Colonic mucosa (tissue), 4 donors: ENCODE measurements around the gene ARID4B. TPM values are rescaled to one million over a fixed set of nuclear protein-coding genes. Genes with fewer than 3 reads are reported as not detected.

Experiments used
- DNase-seq: peaks from one replicate; pipeline ENCODE4 v3.0.0-alpha.2; 2020
- H3K27ac ChIP-seq: fragments of 200-600 bp; one replicate; pipeline ENCODE4 v1.8.0; 2021
- H3K27me3 ChIP-seq: fragments of 200-600 bp; one replicate; pipeline ENCODE4 v1.8.0; 2021
- H3K36me3 ChIP-seq: fragments of 200-600 bp; one replicate; pipeline ENCODE4 v1.8.0; 2021
- H3K4me1 ChIP-seq: fragments of 200-600 bp; one replicate; pipeline ENCODE4 v1.8.0; 2021; ENCODE audit warnings: mild to moderate bottlenecking
- H3K4me3 ChIP-seq: fragments of 200-600 bp; one replicate; pipeline ENCODE4 v1.8.0; 2021
- H3K9ac ChIP-seq, 2 donors: one replicate each; pipeline ENCODE4 v1.7.0; 2013; ENCODE audit warnings: control low read depth in 2 of 2, low read depth in 2 of 2, low read length in 2 of 2
- H3K9me3 ChIP-seq: fragments of 200-600 bp; one replicate; pipeline ENCODE4 v1.8.0; 2021
- intact Hi-C: fragments of 100-400 bp; cut with DNase I; formaldehyde crosslinking; loops from one replicate; pipeline ENCODE4 v1.14.1; 2022
- total RNA-seq, 2 donors: library from RNA; stranded (reverse); fragmentation: NEBNext Ultra II Directional in 1 of 2; extraction: Animal tissue kit (Norgen Biotek cat#: 25700) in 1 of 2; gene quantifications; one replicate each; pipeline ENCODE4 v1.2.1, GENCODE V29; 2021
- TF ChIP-seq, protein P1 (sequence below): fragments of 200-600 bp; IDR thresholded peaks from one replicate; pipeline ENCODE4 v1.8.0; 2022; ENCODE audit warnings: antibody characterized with exemption, mild to moderate bottlenecking
- donor health status: healthy.
- donor health status: DM: no; HTN: no; CAD: no.
- donor health status: DM: no; HTN: no; CAD: no.

ARID4B gene
- total RNA-seq, 2 donors from 2014 or later: 27.0 to 31.0 TPM

DNA sequence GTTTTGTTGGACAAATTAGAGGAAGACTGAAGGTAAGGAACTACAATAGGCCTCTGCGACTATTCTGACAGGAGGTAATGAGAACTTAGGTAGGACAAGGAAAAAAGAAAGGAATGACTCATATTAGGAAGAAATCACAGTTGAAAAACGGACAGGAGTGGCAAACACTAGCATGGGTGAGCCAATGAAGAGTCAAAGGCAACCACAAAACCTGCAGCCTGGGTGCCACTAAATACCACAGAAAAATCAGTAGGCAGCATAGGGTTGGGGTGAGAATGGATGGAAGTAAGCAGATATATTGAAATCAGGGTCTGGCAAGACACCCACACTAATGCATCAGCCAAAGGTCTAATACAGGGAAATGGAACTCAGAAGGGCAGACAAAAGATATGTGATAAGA lies 176.9 kb downstream of the ARID4B start:
- no peak for DNase-seq
- intact Hi-C loops: no loop called here
- Histone ChIP-seq H3K4me1 (no peaks in the 10 kb centered on the region), H3K36me3 (peaks cover 7% of the 10 kb centered on the region), H3K27me3 (no peaks in the 10 kb centered on the region), H3K4me3 (no peak overlapping the region), H3K9me3 (no peaks in the 10 kb centered on the region), H3K9ac (no peak overlapping the region), H3K27ac (no peak overlapping the region)
- TF ChIP-seq, protein P1, sequence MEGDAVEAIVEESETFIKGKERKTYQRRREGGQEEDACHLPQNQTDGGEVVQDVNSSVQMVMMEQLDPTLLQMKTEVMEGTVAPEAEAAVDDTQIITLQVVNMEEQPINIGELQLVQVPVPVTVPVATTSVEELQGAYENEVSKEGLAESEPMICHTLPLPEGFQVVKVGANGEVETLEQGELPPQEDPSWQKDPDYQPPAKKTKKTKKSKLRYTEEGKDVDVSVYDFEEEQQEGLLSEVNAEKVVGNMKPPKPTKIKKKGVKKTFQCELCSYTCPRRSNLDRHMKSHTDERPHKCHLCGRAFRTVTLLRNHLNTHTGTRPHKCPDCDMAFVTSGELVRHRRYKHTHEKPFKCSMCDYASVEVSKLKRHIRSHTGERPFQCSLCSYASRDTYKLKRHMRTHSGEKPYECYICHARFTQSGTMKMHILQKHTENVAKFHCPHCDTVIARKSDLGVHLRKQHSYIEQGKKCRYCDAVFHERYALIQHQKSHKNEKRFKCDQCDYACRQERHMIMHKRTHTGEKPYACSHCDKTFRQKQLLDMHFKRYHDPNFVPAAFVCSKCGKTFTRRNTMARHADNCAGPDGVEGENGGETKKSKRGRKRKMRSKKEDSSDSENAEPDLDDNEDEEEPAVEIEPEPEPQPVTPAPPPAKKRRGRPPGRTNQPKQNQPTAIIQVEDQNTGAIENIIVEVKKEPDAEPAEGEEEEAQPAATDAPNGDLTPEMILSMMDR: no peak

DNA sequence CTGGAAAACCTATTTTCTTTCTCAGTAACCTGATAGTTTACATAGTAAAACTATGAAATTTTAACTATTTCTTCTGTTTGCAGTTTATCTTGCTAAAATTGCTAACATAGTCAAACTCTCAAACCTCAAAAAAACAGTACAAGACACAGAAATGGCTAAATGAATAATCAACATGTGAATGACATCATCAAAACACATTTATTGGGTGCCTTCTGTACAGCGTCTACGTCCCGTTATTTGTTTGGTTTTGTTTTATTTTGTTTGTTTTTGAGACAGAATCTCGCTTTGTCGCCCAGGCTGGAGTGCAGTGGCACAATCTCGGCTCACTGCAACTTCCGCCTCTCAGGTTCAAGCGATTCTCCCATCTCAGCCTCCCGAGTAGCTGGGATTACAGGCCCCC lies 178.2 kb downstream of the ARID4B start:
- Histone ChIP-seq H3K9ac (no peak overlapping the region), H3K4me1 (no peaks in the 10 kb centered on the region), H3K36me3 (peaks cover 7% of the 10 kb centered on the region), H3K27me3 (no peaks in the 10 kb centered on the region), H3K4me3 (no peak overlapping the region), H3K9me3 (no peaks in the 10 kb centered on the region), H3K27ac (no peak overlapping the region)
- intact Hi-C loops: no loop called here
- TF ChIP-seq, protein P1: no peak
- DNase-seq: no peak

DNA sequence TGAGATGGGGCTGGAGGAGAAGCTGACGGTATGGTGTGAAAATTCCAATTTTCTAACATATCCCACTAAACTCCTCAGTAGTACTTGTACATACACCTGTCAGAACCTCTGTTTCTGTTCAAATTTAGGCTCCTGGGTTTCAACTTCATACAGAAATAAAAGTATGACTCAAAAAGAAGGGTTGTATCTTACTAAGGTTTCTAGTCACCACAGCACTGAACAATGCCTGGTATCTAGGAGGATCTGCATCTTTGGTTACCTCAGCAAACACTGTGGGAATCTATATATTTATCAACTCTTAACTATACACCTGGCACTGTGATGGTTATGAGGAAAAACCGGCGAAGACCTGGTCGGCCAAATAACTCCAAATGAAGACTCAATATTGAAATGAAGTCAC lies 180.7 kb downstream of the ARID4B start:
- TF ChIP-seq, protein P1: no peak

DNA sequence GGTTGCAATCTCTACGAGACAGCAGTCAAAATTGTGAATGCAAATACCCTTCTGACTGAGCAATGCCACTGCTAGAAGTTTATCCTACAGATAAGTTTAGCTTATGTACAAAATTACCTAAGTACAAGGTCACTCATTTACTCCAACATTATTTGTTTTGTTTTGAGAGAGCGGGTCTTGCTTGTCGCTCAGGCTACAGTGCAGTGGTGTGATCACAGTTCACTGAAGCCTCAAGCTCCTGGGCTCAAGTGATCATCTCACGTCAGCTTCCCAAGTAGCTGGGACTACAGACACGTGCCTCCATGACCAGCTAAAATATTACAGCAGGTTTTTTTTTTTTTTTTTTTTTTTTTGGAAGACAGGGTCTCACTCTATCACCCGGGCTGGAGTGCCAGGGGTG lies 182.3 kb downstream of the ARID4B start:
- DNase-seq: no peak
- H3K9me3 ChIP-seq: no peaks in the 10 kb centered on the region
- no peak overlapping the region for H3K27ac ChIP-seq
- no peaks in the 10 kb centered on the region for H3K36me3 ChIP-seq
- H3K27me3 ChIP-seq: no peaks in the 10 kb centered on the region
- TF ChIP-seq, protein P1: no peak
- no peak overlapping the region for H3K9ac ChIP-seq
- intact Hi-C loops: no loop called here
- no peaks in the 10 kb centered on the region for H3K4me1 ChIP-seq
- H3K4me3 ChIP-seq: no peak overlapping the region

More for the DNA sequence above, 180.7 kb downstream of the ARID4B start:
- no peaks in the 10 kb centered on the region for H3K36me3 ChIP-seq
- H3K27ac ChIP-seq: no peak overlapping the region
- H3K27me3 ChIP-seq: no peaks in the 10 kb centered on the region
- DNase-seq: no peak
- H3K4me3 ChIP-seq: no peak overlapping the region
- no peaks in the 10 kb centered on the region for H3K4me1 ChIP-seq
- H3K9ac ChIP-seq: no peak overlapping the region
- intact Hi-C loops: no loop called here
- no peaks in the 10 kb centered on the region for H3K9me3 ChIP-seq

DNA sequence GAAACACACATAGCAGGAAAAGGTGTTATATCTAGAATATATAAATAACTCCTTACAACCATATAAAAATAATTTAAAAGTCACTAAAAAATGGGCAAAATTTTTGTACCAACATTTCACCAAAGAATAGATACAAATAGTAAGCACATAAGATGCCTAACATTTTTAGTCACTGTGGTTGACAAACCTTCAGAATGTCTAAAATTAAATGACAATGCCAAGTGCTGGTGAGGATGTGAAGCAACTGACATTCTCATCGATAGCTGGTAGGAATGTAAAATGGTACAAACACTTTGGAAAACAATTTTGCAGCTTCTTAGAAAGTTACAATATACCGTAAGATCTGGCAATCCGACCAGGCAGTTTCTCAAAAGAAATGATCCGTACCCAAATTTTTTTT lies 185.0 kb downstream of the ARID4B start:
- Histone ChIP-seq H3K36me3 (no peaks in the 10 kb centered on the region), H3K27me3 (no peaks in the 10 kb centered on the region), H3K4me1 (no peaks in the 10 kb centered on the region), H3K27ac (no peak overlapping the region), H3K4me3 (no peak overlapping the region), H3K9me3 (no peaks in the 10 kb centered on the region), H3K9ac (no peak overlapping the region)
- no peak for DNase-seq
- intact Hi-C loops: no loop called here
- TF ChIP-seq, protein P1: no peak

DNA sequence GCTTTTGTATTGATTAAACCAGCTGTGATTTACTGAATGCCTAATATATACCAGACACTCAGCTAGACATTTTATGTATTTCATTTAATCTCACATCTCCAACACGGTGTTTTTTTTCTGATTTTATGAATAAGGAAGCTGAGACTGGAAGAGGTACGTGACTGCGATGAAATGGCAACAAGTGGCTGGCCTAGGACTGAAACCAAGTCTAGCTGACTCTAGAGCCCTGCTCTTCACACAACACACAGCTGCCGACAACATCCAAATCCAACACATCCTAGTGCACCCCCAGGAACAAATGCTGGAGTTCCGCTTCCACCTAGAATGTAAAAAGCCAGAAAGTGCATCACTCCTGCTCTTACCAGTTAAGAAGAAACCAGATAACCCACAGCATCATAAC lies 188.7 kb downstream of the ARID4B start:
- H3K27ac ChIP-seq: no peak overlapping the region
- H3K4me1 ChIP-seq: no peaks in the 10 kb centered on the region
- intact Hi-C loops: no loop called here
- H3K9ac ChIP-seq: no peak overlapping the region
- no peaks in the 10 kb centered on the region for H3K27me3 ChIP-seq
- no peak for DNase-seq
- H3K9me3 ChIP-seq: no peaks in the 10 kb centered on the region
- TF ChIP-seq, protein P1: no peak
- peaks cover 7% of the 10 kb centered on the region for H3K36me3 ChIP-seq
- H3K4me3 ChIP-seq: no peak overlapping the region
